Measurements from ENCODE around the gene RASGRF2. TPM values are rescaled to one million over a fixed set of nuclear protein-coding genes. Genes with fewer than 3 reads are reported as not detected.
"Not testable (repeated sequence)": the region's sequence is repeated elsewhere in the genome, so short reads cannot be mapped to it uniquely, and the experiment has no call there.

RASGRF2 gene
- total and polyA plus RNA-seq, 3 experiments from 2014 or later, result 11.1 to 13.5 (median 13.4) TPM

GRCh38 chr5:81023261-81023970 is 63.3 kb downstream of the RASGRF2 start:
- DNase-seq, result no peak
- Histone ChIP-seq H3K36me3 (ENCODE audit: insufficient read depth, low read length) (no peaks in the 10 kb centered on the region), H3K4me1 (ENCODE audit: insufficient read depth, low read length) (peaks cover 38% of the 10 kb centered on the region), H3K4me3 (ENCODE audit: low read length) (no peak overlapping the region), H3K9me3 (ENCODE audit: low read length) (no peaks in the 10 kb centered on the region), H3K27me3 (ENCODE audit: insufficient read depth, low read length, poor library complexity, severe bottlenecking) (no peaks in the 10 kb centered on the region), H3K27ac (ENCODE audit: low read depth, low read length) (no peak overlapping the region)
- Mint-ChIP-seq H3K27me3 (peaks cover 0 to 4% of the 10 kb centered on the region in 2 donors), H3K4me3 (peak overlapping the region in 1 of 7 donors; percentile 30), H3K9me3 (no peaks in the 10 kb centered on the region), H3K27ac (peak overlapping the region in 2 of 8 donors; percentile 13 to 45), H3K4me1 (peaks cover 62 to 79% (median 74%) of the 10 kb centered on the region in 3 donors), H3K36me3 (peaks cover 0 to 4% (median 4%) of the 10 kb centered on the region in 3 donors)
- CTCF ChIA-PET, result no interaction called here
- POLR2A ChIA-PET, result no interaction called here

DNA sequence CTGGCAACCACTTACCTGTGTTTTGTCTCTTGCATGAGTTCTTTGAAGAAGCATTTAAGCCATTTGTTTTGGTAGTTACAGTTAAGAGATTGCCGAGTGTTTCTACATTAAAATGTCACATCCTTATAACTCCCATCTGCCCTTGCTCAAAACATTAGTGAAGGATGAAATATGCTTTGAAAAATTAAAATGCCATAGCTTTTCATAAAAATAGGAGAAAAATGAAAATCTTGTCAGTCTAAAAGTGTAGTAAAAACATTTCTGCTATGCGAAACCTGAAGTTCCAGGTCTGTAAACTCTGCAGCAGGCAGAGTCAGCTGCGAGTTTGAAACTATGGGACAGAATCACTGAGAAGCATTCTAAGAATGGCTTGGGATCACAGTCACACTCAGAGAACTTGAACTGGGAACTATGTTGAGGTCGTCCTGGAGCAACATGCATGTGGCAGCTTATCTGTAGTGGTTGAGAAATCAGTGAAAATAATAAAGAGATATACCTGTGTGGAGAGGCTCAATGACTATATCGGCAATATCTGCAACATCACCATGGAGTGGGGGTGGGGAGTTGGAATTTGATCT is 67.4 kb downstream of the RASGRF2 start:
- Histone ChIP-seq H3K9me3 (ENCODE audit: low read length) (no peaks in the 10 kb centered on the region), H3K27ac (ENCODE audit: low read depth, low read length) (no peak overlapping the region), H3K27me3 (ENCODE audit: insufficient read depth, low read length, poor library complexity, severe bottlenecking) (no peaks in the 10 kb centered on the region), H3K36me3 (ENCODE audit: insufficient read depth, low read length) (no peaks in the 10 kb centered on the region), H3K4me1 (ENCODE audit: insufficient read depth, low read length) (peaks cover 17% of the 10 kb centered on the region), H3K4me3 (ENCODE audit: low read length) (no peak overlapping the region)
- ChIA-PET POLR2A (no interaction called here), CTCF (no interaction called here)
- Mint-ChIP-seq H3K36me3 (peaks cover 6 to 10% (median 10%) of the 10 kb centered on the region in 3 donors), H3K9me3 (peaks cover 0 to 7% (median 0%) of the 10 kb centered on the region in 5 donors), H3K27ac (peak overlapping the region in 1 of 8 donors; percentile 13), H3K4me1 (peaks cover 31 to 51% (median 34%) of the 10 kb centered on the region in 3 donors), H3K27me3 (peaks cover 0 to 4% of the 10 kb centered on the region in 2 donors), H3K4me3 (no peak overlapping the region)
- DNase-seq, result no peak

DNA sequence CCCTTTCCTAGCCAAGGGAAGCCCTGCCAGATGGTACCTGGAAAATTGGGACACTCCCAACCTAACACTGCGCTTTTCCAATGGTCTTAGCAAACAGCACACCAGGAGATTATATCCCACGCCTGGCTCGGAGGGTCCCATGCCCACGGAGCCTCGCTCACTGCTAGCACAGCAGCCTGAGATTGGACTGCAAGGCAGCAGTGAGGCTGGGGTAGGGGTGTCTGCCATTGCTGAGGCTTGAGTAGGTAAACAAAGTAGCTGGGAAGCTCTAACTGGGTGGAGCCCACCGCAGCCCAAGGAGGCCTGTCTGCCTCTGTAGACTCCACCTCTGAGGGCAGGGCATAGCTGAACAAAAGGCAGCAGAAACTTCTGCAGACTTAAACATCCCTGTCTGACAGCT is 68.7 kb downstream of the RASGRF2 start:
- H3K27me3 Mint-ChIP-seq; DNase-seq; H3K4me3 Mint-ChIP-seq; CTCF ChIA-PET; H3K4me1 ChIP-seq (ENCODE audit: insufficient read depth, low read length); H3K27me3 ChIP-seq (ENCODE audit: insufficient read depth, low read length, poor library complexity, severe bottlenecking); H3K9me3 ChIP-seq (ENCODE audit: low read length); H3K4me3 ChIP-seq (ENCODE audit: low read length); H3K27ac ChIP-seq (ENCODE audit: low read depth, low read length); POLR2A ChIA-PET; H3K36me3 ChIP-seq (ENCODE audit: insufficient read depth, low read length): not testable (repeated sequence)
- H3K36me3 Mint-ChIP-seq, result peaks cover 6 to 10% (median 10%) of the 10 kb centered on the region in 3 donors
- H3K9me3 Mint-ChIP-seq, result peaks cover 0 to 11% (median 2%) of the 10 kb centered on the region in 5 donors
- peak overlapping the region in 1 of 8 donors; percentile 65 for H3K27ac Mint-ChIP-seq
- peaks cover 22 to 38% (median 25%) of the 10 kb centered on the region in 3 donors for H3K4me1 Mint-ChIP-seq

GRCh38 chr5:81029736-81030135 is 69.6 kb downstream of the RASGRF2 start:
- H3K27ac ChIP-seq (ENCODE audit: low read depth, low read length); CTCF ChIA-PET; H3K27me3 Mint-ChIP-seq; H3K36me3 ChIP-seq (ENCODE audit: insufficient read depth, low read length); H3K9me3 ChIP-seq (ENCODE audit: low read length); POLR2A ChIA-PET; H3K4me3 Mint-ChIP-seq; H3K4me3 ChIP-seq (ENCODE audit: low read length); H3K27me3 ChIP-seq (ENCODE audit: insufficient read depth, low read length, poor library complexity, severe bottlenecking); H3K4me1 ChIP-seq (ENCODE audit: insufficient read depth, low read length); H3K27ac Mint-ChIP-seq; DNase-seq: not testable (repeated sequence)
- Mint-ChIP-seq H3K4me1 (peaks cover 21 to 34% (median 21%) of the 10 kb centered on the region in 3 donors), H3K9me3 (peaks cover 0 to 13% (median 4%) of the 10 kb centered on the region in 5 donors), H3K36me3 (peaks cover 6 to 10% (median 10%) of the 10 kb centered on the region in 3 donors)

GRCh38 chr5:81030236-81031034 is 70.3 kb downstream of the RASGRF2 start:
- Mint-ChIP-seq H3K9me3 (peaks cover 2 to 17% (median 10%) of the 10 kb centered on the region in 5 donors), H3K36me3 (peaks cover 2 to 13% (median 10%) of the 10 kb centered on the region in 3 donors), H3K27ac (peak overlapping the region in 2 of 8 donors; percentile 23 to 58), H3K4me1 (peaks cover 14 to 27% (median 16%) of the 10 kb centered on the region in 3 donors)
- H3K27me3 ChIP-seq (ENCODE audit: insufficient read depth, low read length, poor library complexity, severe bottlenecking); H3K36me3 ChIP-seq (ENCODE audit: insufficient read depth, low read length); POLR2A ChIA-PET; CTCF ChIA-PET; H3K4me1 ChIP-seq (ENCODE audit: insufficient read depth, low read length); H3K27ac ChIP-seq (ENCODE audit: low read depth, low read length); H3K9me3 ChIP-seq (ENCODE audit: low read length); H3K4me3 ChIP-seq (ENCODE audit: low read length); DNase-seq; H3K4me3 Mint-ChIP-seq; H3K27me3 Mint-ChIP-seq: not testable (repeated sequence)

GRCh38 chr5:81035522-81035921 is 75.4 kb downstream of the RASGRF2 start:
- no peak for DNase-seq
- H3K4me3 Mint-ChIP-seq, result no peak overlapping the region
- Histone ChIP-seq H3K4me1 (ENCODE audit: insufficient read depth, low read length) (no peaks in the 10 kb centered on the region), H3K36me3 (ENCODE audit: insufficient read depth, low read length) (no peaks in the 10 kb centered on the region), H3K9me3 (ENCODE audit: low read length) (no peaks in the 10 kb centered on the region), H3K27ac (ENCODE audit: low read depth, low read length) (no peak overlapping the region), H3K4me3 (ENCODE audit: low read length) (no peak overlapping the region), H3K27me3 (ENCODE audit: insufficient read depth, low read length, poor library complexity, severe bottlenecking) (no peaks in the 10 kb centered on the region)
- H3K27ac Mint-ChIP-seq, result no peak overlapping the region
- H3K4me1 Mint-ChIP-seq, result peaks cover 8 to 15% (median 13%) of the 10 kb centered on the region in 3 donors
- ChIA-PET POLR2A (no interaction called here), CTCF (no interaction called here)
- peaks cover 11 to 21% (median 14%) of the 10 kb centered on the region in 5 donors for H3K9me3 Mint-ChIP-seq
- H3K27me3 Mint-ChIP-seq, result peaks cover 0 to 3% of the 10 kb centered on the region in 2 donors
- peaks cover 0 to 20% (median 2%) of the 10 kb centered on the region in 3 donors for H3K36me3 Mint-ChIP-seq

DNA sequence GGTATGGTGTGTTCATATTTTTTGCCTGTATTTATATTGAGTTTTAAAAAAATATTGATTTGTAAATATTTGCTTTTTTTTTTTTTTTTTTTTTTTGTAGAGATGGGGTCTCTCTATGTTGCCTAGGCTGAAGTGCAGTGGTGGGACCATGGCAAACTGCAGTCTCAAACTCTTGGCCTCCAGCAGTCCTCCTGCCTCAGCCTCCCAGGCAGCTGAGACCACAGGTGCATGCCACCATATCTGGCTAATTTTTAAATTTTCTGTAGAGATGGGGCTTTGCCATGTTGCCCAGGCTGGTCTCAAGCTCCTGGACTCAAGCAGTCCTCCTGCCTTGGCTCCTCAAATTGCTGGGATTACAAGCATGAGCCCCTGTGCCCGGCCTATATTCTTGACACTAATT is 78.3 kb downstream of the RASGRF2 start:
- Histone ChIP-seq H3K9me3 (ENCODE audit: low read length) (no peaks in the 10 kb centered on the region), H3K36me3 (ENCODE audit: insufficient read depth, low read length) (no peaks in the 10 kb centered on the region), H3K27me3 (ENCODE audit: insufficient read depth, low read length, poor library complexity, severe bottlenecking) (no peaks in the 10 kb centered on the region), H3K4me1 (ENCODE audit: insufficient read depth, low read length) (no peaks in the 10 kb centered on the region), H3K4me3 (ENCODE audit: low read length) (no peak overlapping the region), H3K27ac (ENCODE audit: low read depth, low read length) (no peak overlapping the region)
- ChIA-PET POLR2A (no interaction called here), CTCF (no interaction called here)
- H3K9me3 Mint-ChIP-seq, result peaks cover 11 to 20% (median 14%) of the 10 kb centered on the region in 5 donors
- H3K27ac Mint-ChIP-seq, result no peak overlapping the region
- H3K4me3 Mint-ChIP-seq, result no peak overlapping the region
- H3K4me1 Mint-ChIP-seq, result peaks cover 19 to 36% (median 30%) of the 10 kb centered on the region in 3 donors
- peaks cover 0 to 1% of the 10 kb centered on the region in 2 donors for H3K27me3 Mint-ChIP-seq
- peaks cover 0 to 16% (median 8%) of the 10 kb centered on the region in 3 donors for H3K36me3 Mint-ChIP-seq
- DNase-seq, result no peak

GRCh38 chr5:81044868-81045267 is 84.7 kb downstream of the RASGRF2 start:
- no peak for DNase-seq
- H3K27ac Mint-ChIP-seq, result peak overlapping the region in 3 of 8 donors; percentile 10 to 48 (median 11)
- Histone ChIP-seq H3K27me3 (ENCODE audit: insufficient read depth, low read length, poor library complexity, severe bottlenecking) (no peaks in the 10 kb centered on the region), H3K27ac (ENCODE audit: low read depth, low read length) (no peak overlapping the region), H3K4me3 (ENCODE audit: low read length) (no peak overlapping the region), H3K36me3 (ENCODE audit: insufficient read depth, low read length) (no peaks in the 10 kb centered on the region), H3K4me1 (ENCODE audit: insufficient read depth, low read length) (no peaks in the 10 kb centered on the region), H3K9me3 (ENCODE audit: low read length) (no peaks in the 10 kb centered on the region)
- POLR2A ChIA-PET, result no interaction called here
- CTCF ChIA-PET, result interaction anchor here (1.2 kb wide), 1 partner anchor 70 kb away, joined by 3 read pairs; no protein-coding TSS in a partner anchor
- H3K36me3 Mint-ChIP-seq, result peaks cover 8 to 50% (median 20%) of the 10 kb centered on the region in 3 donors
- H3K4me1 Mint-ChIP-seq, result peaks cover 33 to 74% (median 37%) of the 10 kb centered on the region in 3 donors
- peaks cover 0 to 2% of the 10 kb centered on the region in 2 donors for H3K27me3 Mint-ChIP-seq
- H3K9me3 Mint-ChIP-seq, result no peaks in the 10 kb centered on the region
- no peak overlapping the region for H3K4me3 Mint-ChIP-seq

Measured in CD8-positive, alpha-beta memory T cell (primary cell).